ENCODE results near the gene EFL1.

- TF ChIP-seq CTCF (IDR thresholded peaks at IDR 0.05) (no peak), POLR2A (IDR thresholded peaks at IDR 0.05) (no peak)
These were observed 166.7 kb downstream of the EFL1 start for GRCh38 chr15:82095803-82096202.

Measured in uterus (tissue), 2 donors.